Ureter (tissue), 1 donor: Measurements from ENCODE around the gene GPC6. TPM values are rescaled to one million over a fixed set of nuclear protein-coding genes. Genes with fewer than 3 reads are reported as not detected.

Experiments
- DNase-seq: peaks from one replicate; pipeline ENCODE4 v3.0.0-alpha.2; 2020; ENCODE audit warnings: low spot score
- total RNA-seq: library from RNA; stranded (reverse); gene quantifications from one replicate; pipeline ENCODE4 v1.2.4, GENCODE V29; 2023
- donor health status: DM: yes; HTN: yes; CAD: no.

The GPC6 gene
- total RNA-seq, 1 donor from 2014 or later = 6.8 TPM

DNA sequence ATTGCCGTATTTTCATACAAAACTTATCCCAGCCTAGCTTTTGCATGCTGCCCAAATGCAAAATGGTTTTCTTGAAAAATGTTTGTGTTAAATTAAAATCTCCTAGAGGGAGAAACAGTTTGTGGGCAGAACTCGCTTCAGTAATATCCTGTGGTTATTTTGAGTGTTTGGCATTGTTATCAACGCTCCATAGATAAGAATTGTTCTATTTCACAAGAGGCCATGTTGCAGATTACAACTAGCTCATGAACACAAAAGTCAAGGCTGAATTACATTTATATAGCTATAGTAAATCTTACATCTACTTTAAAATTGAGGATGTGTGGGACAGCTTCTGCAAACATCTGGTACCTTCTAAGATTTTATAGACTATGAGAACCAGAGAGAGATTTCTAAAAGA, 805.0 kb downstream of the GPC6 start:
- no peak for DNase-seq

DNA sequence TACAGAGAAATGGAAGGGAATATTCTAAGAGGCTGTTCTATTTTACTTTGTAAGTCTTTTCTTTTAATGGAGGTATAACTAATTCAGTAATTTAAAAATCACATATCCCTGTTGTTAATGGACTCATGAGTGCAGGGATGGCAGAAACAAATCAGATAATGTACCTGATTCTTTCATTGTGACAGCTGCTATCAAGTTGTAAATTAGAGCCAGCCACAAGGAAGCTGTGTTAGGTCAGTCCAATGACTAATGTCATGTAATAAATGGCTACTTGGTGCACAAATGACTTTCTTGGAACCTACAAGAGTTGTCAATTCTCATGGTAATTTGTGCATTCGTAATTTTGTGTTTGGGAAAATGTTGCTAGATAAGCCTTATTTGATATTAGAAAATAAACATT, 806.5 kb downstream of the GPC6 start:
- DNase-seq = no peak

DNA sequence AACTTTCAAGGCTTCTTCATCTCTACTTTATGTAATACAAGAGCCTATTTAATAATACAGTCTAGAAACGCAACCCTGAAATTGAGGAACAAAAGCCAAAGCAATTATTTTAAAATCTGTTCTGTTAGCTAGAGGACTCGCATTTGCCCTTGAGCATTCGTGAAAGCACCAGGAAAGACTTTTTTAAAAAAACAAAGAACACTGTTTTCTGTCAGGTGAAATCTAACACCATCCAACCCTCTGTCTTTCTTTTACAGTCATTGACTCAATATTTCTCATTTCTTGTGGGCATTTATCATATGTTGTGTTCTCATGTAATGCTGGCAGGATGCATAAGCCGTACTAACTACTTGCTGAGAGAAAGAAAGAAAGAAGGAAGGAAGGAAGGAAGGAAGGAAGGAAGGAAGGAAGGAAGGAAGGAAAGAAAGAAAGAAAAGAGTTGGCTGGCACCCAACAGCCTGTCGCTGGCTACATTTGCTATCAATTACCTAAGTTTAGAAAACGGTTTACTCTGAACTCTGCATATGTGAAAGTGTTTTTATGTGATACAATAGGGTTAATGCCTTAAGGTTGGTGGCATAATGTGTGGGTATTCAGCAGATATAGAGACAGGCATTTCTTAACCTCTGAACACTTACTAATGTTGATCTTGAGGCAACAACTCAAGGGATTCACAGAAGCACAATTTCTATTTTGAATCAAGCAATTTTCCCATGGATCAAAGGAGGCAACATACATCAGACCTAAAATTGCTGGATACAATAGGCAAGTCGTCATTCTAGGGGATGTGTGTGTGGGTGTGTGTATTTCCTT, 807.4 kb downstream of the GPC6 start:
- no peak for DNase-seq

DNA sequence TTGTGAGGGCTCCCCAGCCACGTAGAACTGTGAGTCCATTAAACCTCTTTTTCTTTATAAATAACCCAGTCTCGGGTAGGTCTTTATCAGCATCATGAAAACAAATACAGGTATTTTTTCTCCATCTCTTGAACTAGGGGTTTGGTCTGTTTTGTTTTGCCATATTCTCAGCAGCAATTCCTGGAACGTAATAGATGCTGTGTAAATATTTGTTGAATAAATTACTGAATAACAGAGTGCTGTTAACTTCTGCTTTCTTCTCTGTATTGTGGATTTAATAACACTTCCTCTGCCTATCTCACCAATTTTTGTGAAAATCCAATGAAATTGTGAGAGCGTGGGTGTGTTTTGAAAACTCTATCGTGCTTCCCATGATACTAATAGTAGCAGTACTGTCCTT, 823.4 kb downstream of the GPC6 start:
- no peak for DNase-seq

DNA sequence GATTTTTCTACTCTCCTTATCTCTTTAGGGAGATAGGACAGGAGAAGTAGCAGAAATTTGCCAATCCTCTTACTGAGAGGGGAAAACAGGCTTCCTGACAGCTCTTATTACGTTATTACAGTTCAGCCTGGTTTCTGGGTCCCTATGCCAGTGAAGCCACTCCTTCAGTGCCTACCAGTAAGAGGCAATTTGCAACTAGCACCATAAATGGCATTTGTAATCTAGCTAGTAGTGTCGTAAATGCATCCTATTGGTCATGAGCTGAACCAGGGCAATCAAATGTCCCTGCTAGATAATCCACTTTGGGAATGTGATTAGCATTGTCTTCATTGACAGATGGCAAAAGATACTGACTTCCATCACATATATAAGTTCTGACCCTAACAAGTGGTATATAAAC, 824.1 kb downstream of the GPC6 start:
- no peak for DNase-seq

DNA sequence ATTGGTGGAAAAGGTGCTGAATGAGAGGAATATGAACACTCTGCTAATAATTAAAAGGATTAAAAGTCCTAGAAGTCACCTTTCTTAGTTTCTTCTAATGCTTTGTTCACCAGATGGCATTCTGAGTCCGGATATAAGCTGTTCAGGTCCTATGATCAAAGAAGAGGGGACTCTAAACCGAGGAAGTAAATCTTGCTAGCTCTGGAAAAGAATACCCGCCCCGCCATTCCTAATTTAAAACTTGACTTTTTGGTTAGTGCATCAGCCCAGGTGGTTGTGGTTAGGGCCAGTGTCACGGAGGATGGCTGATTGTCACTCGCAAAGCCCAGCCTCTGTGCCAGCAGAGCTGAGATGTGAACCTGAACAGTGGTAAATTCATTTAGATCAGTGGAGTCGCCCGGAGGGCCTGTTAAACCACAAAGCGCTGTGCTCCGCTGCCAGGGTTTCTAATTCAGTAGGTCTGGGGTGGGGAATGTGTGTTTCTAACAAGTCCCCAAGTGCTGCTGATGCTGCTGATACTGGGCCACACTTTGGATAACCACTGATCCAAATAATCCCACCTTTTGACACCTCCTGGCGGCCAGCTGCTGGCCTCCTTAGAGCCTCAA, 827.5 kb downstream of the GPC6 start:
- DNase-seq = no peak

DNA sequence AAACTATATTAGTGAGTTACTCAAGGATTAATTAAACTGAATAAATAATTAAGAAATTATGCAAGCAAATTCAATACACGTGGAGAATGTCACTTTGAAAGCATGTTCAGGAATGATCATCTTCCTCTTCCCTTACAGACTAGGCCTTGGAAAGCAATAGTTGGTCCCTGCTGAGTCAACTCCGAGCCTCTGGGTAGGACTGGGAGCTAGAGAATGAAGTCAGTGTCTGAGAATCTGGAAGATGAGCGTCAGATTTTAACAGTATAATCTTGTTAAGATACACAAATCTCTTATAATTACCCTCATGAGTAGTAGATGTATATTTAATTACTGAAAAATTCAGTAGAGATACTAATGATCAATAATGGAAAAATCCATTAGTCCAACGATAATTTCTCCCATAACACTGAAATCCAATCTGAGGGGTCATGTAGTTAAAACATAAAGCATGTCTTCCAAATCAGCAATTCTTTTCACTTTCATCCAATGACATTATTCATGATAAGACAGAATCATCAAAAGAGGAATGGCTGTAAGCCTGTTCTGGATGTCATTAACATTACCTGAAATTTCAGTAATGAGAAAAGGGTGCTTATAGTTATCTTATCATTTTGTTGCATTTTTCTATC, 829.9 kb downstream of the GPC6 start:
- no peak for DNase-seq

DNA sequence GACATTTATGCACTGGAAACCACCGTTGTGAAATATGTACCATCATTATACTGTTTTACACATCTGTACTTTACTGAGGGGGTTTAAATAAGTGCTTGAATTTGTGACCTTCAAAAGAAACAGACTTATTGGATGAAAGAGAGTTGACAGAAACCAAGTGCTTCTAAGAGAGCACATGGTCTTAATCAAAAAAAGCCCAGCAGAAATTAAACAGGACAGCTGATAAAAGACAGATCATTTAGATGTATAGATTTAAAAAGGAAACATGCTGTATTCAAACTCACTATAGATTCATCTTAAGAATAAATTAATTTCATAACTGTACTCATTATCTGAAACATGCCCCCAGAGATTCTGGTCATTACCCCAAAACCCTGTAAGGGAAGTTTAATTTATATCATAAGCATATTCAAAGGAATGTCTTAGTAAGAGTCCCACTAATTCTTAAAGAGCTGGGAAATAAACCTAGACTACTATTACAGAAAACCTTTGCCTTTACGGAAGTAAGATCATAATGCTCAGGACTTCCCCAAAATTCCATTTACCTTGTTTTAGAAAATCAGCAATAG, 831.1 kb downstream of the GPC6 start:
- DNase-seq = no peak

DNA sequence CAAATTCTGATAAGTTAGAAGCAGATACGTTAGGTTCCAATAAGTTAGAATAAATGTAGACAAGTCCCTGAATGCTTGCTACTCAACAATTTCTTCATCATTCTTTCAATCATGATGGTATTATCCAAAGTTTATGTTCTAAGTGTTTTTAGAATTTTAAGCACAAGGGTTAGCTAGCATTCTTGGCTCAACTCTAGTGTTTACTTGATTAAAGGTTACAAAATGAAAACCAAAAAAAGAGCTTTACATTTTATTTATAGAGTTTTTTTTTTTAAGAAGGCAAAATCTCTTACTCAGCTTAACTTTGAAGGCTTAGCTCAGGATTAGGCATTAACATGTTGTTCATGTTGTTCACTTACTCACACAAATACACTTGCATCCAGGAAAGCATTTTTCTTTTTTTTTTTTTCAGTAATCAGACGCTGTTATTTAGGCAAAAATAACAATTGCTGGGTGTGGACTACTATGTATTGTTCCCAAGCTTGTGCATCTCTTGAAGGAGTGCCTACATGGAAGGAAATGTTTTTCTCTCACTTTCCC, 832.3 kb downstream of the GPC6 start:
- DNase-seq = no peak

DNA sequence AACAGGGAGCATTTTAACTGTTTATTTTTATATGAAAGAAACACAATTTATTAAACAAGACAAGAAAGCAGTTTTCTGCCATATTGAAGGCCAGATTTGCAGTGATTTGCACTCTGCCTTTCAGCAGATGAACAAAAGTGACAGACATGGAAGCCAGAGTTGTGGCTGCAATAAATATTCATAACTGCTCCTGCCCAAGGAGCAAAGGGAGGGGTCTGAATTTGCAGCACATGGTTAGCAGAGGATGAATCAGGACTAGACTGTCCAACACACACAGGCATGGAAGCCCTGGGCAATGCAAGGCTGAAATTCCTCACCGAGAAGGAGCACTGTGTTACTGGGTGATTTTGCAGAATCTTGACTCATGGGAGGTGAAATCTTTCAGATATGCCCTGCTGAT, 834.7 kb downstream of the GPC6 start:
- DNase-seq = no peak

DNA sequence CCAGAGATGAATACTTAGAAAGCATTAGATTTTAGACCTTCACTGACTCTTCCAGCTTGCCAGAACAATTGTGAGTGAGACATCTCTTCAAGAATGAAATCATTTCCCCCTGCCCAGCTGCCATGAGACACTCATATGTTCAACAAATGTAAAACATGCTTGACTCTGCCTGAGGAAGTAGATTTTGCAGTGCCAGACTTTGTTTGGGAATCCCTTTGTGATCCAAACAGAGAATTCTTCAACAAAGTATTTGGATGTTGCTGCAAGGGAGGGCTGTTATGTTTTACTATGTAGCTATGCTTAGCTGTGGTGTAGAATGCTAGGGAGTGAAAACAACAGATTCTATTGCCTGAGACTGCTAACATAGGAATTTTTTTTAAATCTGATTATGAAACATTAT, 836.5 kb downstream of the GPC6 start:
- DNase-seq = no peak

DNA sequence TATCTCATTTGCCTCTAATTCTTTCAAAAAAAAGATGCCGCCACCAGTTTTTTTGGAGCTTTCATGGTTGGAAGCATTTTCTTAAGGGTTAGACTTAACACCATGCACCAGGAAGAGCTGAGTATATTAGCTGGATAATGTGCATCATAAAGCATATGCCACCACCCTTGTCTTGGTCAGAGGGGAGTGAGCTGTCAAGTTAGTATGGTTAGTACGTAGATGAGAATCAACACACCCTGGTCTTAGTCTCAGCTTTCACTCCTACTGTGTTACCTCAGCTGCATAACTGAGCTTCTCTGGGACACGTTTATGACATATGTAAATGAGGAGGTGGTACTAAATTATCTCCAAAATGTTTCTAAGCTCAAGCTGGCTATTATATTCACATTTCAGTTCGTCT, 837.2 kb downstream of the GPC6 start:
- no peak for DNase-seq

DNA sequence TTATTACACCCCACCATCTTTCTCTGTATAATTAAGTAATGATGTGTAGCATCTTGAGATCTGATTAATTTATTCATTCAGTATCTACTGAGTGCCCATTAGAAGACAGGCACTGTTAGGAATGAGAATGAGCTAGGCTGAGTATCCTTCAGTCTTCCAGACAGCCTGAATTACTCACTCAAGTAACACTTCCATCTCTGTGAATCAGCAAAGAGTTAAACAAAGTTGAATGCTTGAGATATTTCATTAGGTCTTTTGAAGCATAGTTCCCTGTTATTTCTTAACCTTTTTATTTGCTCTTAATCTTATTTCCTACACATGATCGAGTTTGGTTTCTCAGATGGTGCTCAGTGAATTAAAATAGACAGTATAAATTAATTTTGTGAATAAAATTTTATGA, 839.1 kb downstream of the GPC6 start:
- no peak for DNase-seq

DNA sequence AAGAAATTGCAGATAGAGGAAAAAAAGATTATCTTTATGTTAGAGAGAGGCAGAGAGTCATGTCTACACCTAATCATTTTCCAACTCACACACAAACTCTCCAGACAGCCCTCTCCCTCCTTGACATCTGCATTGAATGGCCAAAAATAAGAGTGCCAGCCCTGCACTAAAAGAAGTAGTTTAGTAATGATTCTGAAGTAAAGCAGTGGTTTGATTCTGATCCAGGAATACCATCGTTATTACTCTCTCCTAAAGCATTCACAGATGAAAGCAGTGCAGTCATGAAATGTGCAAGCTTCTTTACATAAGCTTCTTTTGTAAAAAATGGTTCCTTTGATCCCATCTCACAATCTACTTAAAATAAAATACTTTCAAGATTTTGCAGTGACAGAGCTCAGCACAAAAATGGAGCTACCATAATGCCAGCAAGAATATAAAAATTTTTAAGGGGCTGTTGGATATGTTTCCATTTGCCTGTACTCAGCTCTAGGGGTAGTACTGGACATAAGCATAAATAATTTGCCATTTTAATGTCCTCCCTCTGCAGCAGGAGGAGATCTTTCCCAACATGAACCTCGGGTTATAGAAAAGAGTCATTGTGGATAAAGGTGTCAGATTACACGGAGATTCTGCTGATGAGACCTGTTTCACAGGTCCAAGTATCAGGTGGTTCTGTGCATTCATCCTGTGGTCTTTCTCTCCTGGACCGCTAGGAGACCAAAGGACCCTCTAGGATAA, 846.6 kb downstream of the GPC6 start:
- no peak for DNase-seq

DNA sequence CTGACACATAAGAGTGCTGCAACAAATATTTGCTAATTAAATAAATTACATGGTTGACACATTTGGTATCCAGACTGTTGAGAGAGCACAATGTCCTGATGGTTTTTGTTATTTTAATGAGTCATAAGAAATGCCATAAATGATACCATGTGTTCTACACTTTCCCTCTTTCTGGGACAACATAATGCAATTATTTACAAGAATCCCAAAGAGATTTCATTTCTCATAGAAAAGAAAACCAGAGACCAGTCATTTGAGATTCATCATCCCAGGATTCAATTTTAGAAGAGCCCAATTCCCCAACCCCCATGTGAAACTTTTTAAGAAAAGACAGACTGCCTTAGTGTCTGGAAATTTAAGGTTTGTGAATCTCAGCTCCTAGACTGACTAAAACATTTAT, 853.3 kb downstream of the GPC6 start:
- no peak for DNase-seq

DNA sequence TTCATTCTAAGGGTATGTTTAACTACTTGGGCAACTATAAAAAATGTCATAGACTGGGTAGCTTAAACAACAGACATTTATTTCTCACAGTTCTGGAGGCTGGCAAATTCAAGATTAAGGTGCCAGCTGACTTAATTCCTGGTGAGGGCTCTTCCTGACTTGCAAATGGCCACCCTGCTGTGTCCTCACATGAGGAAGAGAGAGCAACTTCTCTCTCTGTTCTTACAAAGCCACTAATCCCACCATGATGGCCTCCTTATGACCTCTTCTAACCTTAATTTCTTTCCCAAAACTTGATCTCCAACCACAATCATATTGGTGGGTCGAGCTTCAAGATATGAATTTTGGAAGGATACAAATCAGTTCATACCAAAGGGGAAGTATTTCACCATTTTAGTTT, 853.9 kb downstream of the GPC6 start:
- no peak for DNase-seq

DNA sequence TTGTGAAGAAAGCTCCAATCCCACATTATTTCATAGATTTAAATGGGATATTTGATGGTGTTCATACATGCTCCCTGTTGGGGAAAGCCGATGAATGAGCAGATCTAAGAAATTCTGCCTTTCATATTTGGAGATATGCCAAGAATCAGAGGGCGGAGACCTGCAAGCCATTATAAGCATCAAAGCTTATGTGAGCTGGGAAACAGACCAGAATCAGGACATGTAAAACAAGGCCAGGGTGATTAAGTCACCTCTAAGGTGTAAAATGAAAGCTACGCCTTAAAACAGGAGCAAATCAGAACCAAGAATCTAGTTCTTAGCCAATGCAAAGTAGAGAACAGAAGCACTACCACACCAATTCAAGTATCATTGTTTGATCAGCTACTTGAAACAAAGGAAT, 860.5 kb downstream of the GPC6 start:
- DNase-seq = no peak

DNA sequence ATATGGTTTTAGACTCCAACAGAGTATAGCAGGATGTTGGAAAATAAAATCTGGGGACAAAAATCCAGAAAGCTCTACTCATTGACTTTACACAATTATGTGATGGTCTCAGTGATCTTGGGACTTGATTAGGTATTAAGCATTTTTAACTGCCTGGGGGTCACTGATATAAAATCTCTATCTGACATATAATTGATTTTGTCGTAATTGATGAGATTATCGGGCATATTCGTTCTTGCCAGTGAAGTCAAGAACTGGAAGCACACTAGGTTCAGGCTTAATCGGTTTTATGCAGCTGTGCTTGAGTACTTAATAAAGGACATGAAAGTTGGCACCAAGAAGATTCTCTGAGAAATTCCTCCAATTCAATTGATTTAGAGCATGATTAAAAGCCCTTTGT, 862.1 kb downstream of the GPC6 start:
- no peak for DNase-seq

DNA sequence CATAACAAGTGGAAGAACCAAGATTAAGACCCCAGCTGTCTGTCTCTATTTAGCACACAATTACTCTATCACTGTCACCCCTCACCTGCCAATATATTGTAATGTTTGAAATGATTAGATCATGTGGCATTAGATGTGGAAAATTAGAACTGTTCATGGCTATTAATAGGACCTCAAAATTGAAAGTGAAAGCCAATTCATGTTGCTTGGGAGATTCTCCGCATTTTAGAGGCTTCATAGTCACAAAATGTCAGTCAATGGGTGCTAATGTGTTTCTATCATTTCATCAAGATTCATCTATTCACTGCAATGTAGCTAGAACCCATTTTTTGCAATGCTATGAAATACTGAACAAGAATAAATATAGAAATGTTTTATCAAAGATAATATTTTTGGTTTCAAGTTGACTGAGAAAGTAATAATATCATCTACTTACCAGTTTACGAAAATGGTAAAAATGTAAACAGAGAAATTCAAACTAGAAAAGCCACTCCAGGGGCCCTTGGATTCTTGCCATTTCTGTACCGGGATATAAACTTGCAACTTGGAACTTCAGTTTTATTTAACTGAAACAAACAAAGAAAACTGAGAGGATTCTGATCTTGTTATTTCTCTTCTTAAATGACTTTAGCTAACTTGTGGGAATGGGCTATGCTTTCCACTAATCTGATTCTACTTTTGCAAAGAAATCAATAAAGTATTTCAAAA, 864.3 kb downstream of the GPC6 start:
- no peak for DNase-seq

DNA sequence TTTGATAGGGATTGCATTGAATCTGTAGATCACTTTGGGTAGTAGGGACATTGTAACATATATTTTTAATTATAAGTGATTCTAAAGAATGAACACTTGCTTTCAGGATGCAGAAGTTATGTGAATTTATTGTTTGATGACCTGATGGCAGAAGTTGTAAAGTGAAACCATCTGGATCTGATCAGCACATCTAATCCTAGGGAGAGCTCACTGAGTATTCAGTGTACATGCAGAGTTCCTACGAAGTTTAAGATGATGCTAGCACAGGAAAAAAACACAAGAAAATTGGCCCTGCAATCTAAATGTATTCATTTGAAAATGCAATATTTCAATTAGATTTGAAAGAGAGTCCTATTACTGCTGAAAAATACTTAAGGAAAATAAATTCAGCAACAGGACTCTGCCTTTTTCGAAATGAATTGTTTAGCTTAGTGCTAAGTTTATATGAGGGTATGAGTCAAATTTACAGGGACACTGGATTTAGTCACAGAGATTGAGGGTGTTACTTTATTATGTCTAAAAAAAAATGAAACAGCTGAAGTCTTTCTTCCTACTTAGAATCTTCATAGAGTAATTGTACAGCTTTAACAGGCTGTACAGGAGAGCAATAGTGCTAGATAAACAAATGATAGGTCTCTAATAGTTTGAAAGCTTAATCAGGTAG, 867.2 kb downstream of the GPC6 start:
- no peak for DNase-seq
